HEK293T (cell line): ENCODE data around the gene GADD45B.
"Not testable (repeated sequence)": the region's sequence is repeated elsewhere in the genome, so short reads cannot be mapped to it uniquely, and the experiment has no call there.

Experiments used
- CTCF ChIA-PET: fragments of 350-600 bp; formaldehyde crosslinking; extraction: SDS; loops from one replicate; lab custom pipeline; 2021; ENCODE audit warnings: antibody characterized with exemption, inconsistent platforms; lab: Yijun Ruan, JAX
- POLR2A ChIA-PET: fragments of 350-600 bp; formaldehyde crosslinking; extraction: SDS; loops from one replicate; lab custom pipeline; 2020; ENCODE audit warnings: antibody characterized with exemption, inconsistent platforms; lab: Yijun Ruan, JAX
- DNase-seq: peaks from one replicate; pipeline ENCODE4 v3.0.0; 2012; ENCODE audit warnings: mixed read lengths; ENCODE audit errors: extremely low spot score
- ARNT ChIP-seq: fragments of 450-650 bp; IDR thresholded peaks from 2 replicates; pipeline ENCODE4 v1.6.1; 2017; ENCODE audit warnings: mild to moderate bottlenecking
- BHLHE40 ChIP-seq: fragments of 450-650 bp; IDR thresholded peaks from 2 replicates; pipeline ENCODE4 v1.6.1; 2016; ENCODE audit warnings: mild to moderate bottlenecking, moderate library complexity, borderline replicate concordance
- CTBP1 ChIP-seq: fragments of 450-650 bp; IDR thresholded peaks from 2 replicates; pipeline ENCODE4 v1.6.1; 2016; ENCODE audit warnings: borderline replicate concordance
- ELF4 ChIP-seq: fragments of 450-650 bp; IDR thresholded peaks from 2 replicates; pipeline ENCODE4 v1.6.1; 2017; ENCODE audit warnings: antibody characterized with exemption
- FOXA1 ChIP-seq: fragments of 450-650 bp; IDR thresholded peaks from 2 replicates; pipeline ENCODE4 v1.6.1; 2016; ENCODE audit warnings: mild to moderate bottlenecking
- FOXK2 ChIP-seq: fragments of 450-650 bp; IDR thresholded peaks from 2 replicates; pipeline ENCODE4 v1.6.1; 2016; ENCODE audit warnings: mild to moderate bottlenecking
- FOXM1 ChIP-seq: fragments of 450-650 bp; IDR thresholded peaks from 2 replicates; pipeline ENCODE4 v1.6.1; 2017; ENCODE audit warnings: mild to moderate bottlenecking, borderline replicate concordance
- HDGF ChIP-seq: fragments of 450-650 bp; IDR thresholded peaks from 2 replicates; pipeline ENCODE4 v1.6.1; 2017; ENCODE audit warnings: antibody characterized with exemption, borderline replicate concordance
- L3MBTL2 ChIP-seq: fragments of 450-650 bp; conservative IDR thresholded peaks from 2 replicates; pipeline ENCODE4 v1.6.1; 2016; ENCODE audit warnings: mild to moderate bottlenecking
- LEF1 ChIP-seq: fragments of 450-650 bp; IDR thresholded peaks from 2 replicates; pipeline ENCODE4 v1.6.1; 2017; ENCODE audit warnings: mild to moderate bottlenecking, borderline replicate concordance
- NFRKB ChIP-seq: fragments of 450-650 bp; IDR thresholded peaks from 2 replicates; pipeline ENCODE4 v1.6.1; 2016; ENCODE audit warnings: mild to moderate bottlenecking, moderate library complexity
- PKNOX1 ChIP-seq: fragments of 450-650 bp; IDR thresholded peaks from 2 replicates; pipeline ENCODE4 v1.6.1; 2016
- SP1 ChIP-seq: fragments of 450-650 bp; IDR thresholded peaks from 2 replicates; pipeline ENCODE4 v1.6.1; 2017
- SUZ12 ChIP-seq: fragments of 450-650 bp; IDR thresholded peaks from 2 replicates; pipeline ENCODE4 v1.6.1; 2016; ENCODE audit warnings: mild to moderate bottlenecking
- TARDBP ChIP-seq: fragments of 450-650 bp; IDR thresholded peaks from 2 replicates; pipeline ENCODE4 v1.6.1; 2016
- ZNF384 ChIP-seq: fragments of 450-650 bp; IDR thresholded peaks from 2 replicates; pipeline ENCODE4 v1.6.1; 2016

Gene GADD45B

GRCh38 chr19:2517881-2518601, 42.1 kb downstream of the GADD45B start:
- DNase-seq = no peak
- TF ChIP-seq FOXM1 (no peak), FOXK2 (no peak), PKNOX1 (no peak), L3MBTL2 (no peak), SP1 (no peak), FOXA1 (no peak), NFRKB (no peak), BHLHE40 (no peak), HDGF (no peak), CTBP1 (no peak), SUZ12 (no peak), TARDBP (no peak), ARNT (no peak), ELF4 (no peak), ZNF384 (no peak)
- CTCF ChIA-PET = interaction anchor here (0.6 to 0.7 kb wide), 3 partner anchors 16 to 45 kb away, joined by 3 to 5 read pairs (median 3); no protein-coding TSS in a partner anchor
- POLR2A ChIA-PET = interaction anchor here (1.0 kb wide), 1 partner anchor 41 kb away, joined by 3 read pairs; no protein-coding TSS in a partner anchor

GRCh38 chr19:2518856-2519255, 42.9 kb downstream of the GADD45B start:
- DNase-seq = not testable (repeated sequence)
- ChIA-PET CTCF (interaction anchor here (0.6 to 0.8 kb wide), 3 partner anchors 16 to 93 kb away, joined by 3 to 4 read pairs (median 3); no protein-coding TSS in a partner anchor), POLR2A (interaction anchor here (1.0 kb wide), 1 partner anchor 42 kb away, joined by 3 read pairs; no protein-coding TSS in a partner anchor)

- ChIA-PET POLR2A (no interaction called here), CTCF (interaction anchor here (0.8 kb wide), 1 partner anchor 92 kb away, joined by 4 read pairs; no protein-coding TSS in a partner anchor)
- no peak for DNase-seq
- TF ChIP-seq SUZ12 (no peak), ZNF384 (0 out of 2 replicates have a peak, but pooled peaks have one; percentile 7)
Observed at GRCh38 chr19:2519482-2519881, 43.6 kb downstream of the GADD45B start.

- ChIA-PET CTCF (no interaction called here), POLR2A (interaction anchor here (1.3 kb wide), 1 partner anchor 47 kb away, joined by 17 read pairs; the partner anchor contains the start of gene GADD45B)
- DNase-seq = peak; percentile 43
- TF ChIP-seq L3MBTL2 = no peak
- no peak for TF ChIP-seq FOXM1
- no peak for TF ChIP-seq TARDBP
- no peak for TF ChIP-seq SUZ12
- no peak for TF ChIP-seq ELF4
- no peak for TF ChIP-seq SP1
Observed at GRCh38 chr19:2523630-2524311, 47.8 kb downstream of the GADD45B start.

DNA sequence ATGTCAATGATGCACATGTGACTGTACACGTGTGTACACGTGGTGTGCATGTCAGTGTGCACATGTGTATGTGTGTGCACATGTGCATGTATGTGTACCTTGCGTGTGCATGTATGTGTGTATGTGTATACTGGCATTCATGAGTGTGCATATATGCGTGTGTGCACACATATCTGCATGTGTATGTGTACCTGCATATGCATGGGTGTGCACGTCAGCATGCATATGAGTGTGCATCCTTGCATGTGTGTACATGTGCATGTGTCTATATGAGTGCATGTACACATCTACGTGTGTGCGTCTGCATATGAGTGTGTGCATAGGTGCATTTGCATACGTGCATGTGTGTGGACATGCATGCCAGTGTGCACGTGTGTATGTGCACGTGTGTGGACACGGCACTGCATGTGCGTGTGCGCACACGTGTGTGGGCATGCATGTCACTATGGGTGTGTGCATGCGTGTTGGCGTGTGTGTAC, 48.5 kb downstream of the GADD45B start:
- POLR2A ChIA-PET = interaction anchor here (1.0 to 6.9 kb wide), 5 partner anchors 19 to 55 kb away, joined by 3 to 95 read pairs (median 5); partner anchors contain the start of gene GADD45B
- CTCF ChIA-PET = no interaction called here
- no peak for DNase-seq
- TF ChIP-seq CTBP1 (no peak), TARDBP (no peak), FOXA1 (no peak), SUZ12 (no peak), L3MBTL2 (no peak), LEF1 (no peak), SP1 (no peak), FOXK2 (no peak), PKNOX1 (no peak), FOXM1 (no peak)

DNA sequence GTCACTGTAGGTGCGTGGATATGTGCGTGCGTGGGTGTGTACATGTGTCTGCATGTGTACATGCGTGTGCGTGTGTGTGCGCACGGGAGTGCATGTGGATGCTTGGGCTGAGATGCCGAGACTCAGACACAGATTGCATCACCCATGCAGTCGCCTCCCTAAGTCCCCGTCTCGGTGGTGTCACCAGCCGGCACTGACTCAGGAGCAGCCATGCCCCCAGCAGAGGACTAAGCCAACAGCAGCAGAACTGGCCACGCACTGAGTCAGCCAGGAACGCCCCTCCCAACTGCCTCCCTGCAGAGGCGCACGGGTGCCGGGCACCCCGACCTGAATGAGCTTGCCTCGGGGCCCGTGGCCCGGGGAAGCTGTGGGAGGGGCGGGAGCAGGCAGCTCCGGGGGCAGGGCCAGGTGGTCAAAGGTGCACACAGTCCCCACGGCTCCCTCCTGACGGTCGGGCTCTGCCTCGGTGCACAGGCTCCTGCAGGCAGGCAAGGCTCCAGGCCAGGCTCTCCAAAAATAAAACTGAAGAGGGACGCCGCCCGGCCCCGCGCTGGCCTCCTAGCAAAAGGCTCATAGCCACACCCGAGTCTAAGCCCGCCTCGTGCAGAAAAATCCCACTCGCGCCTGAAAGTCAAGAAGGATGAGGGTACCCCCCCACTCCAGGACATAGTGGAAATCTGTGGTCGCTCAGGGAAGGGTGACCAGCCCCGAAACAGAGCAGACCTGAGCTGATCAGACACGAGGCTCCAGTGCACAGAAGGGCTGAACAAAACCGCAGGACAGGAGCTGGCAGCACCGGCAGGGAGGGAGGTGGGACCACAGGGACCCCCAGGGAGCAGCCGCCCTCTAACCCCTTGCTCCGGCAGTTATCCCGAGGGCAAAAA, 49.2 kb downstream of the GADD45B start:
- TF ChIP-seq FOXA1 = no peak
- no peak for TF ChIP-seq CTBP1
- no peak for TF ChIP-seq ZNF384
- TF ChIP-seq ELF4 = no peak
- no peak for TF ChIP-seq TARDBP
- TF ChIP-seq NFRKB = no peak
- no peak; the same call in 1 of the 2 replicates for TF ChIP-seq L3MBTL2
- no peak for TF ChIP-seq ARNT
- TF ChIP-seq LEF1 = no peak
- no peak for TF ChIP-seq FOXM1
- POLR2A ChIA-PET = interaction anchor here (0.6 to 6.9 kb wide), 8 partner anchors 9 to 54 kb away, joined by 3 to 95 read pairs (median 3); partner anchors contain the start of gene GADD45B
- DNase-seq = no peak
- CTCF ChIA-PET = no interaction called here
